Natural killer cell (primary cell): ENCODE results near the gene RINL. TPM values are rescaled to one million over a fixed set of nuclear protein-coding genes. Genes with fewer than 3 reads are reported as not detected.
"Not testable (repeated sequence)": the region's sequence is repeated elsewhere in the genome, so short reads cannot be mapped to it uniquely, and the experiment has no call there.

Experiments used
- ATAC-seq, 3 donors: fragments of 150-1000 bp in 2 of 3; fragments of 200-7000 bp in 1 of 3; cut with Tn5 transposase; 1 replicate in 1 of 3; 2 replicates in 2 of 3; pipeline ENCODE4 v1.10.0; 2021; ENCODE audit warnings: mild to moderate bottlenecking in 2 of 3, moderate library complexity in 2 of 3
- DNase-seq, 2 donors: peaks; one replicate each; pipeline versions ENCODE4 v3.0.0 to v3.0.0-alpha.2; 2013 to 2021; ENCODE audit warnings: mixed read lengths in 1 of 2
- H3K27ac ChIP-seq: one replicate; pipeline ENCODE4 v1.5.1; 2013; ENCODE audit warnings: mild to moderate bottlenecking, low read length
- H3K27me3 ChIP-seq: one replicate; pipeline ENCODE4 v1.6.1; 2013; ENCODE audit warnings: low read length; ENCODE audit not compliant: control insufficient read depth, insufficient read depth
- H3K36me3 ChIP-seq: one replicate; pipeline ENCODE4 v1.6.1; 2013; ENCODE audit warnings: low read length; ENCODE audit not compliant: control insufficient read depth, insufficient read depth
- H3K4me1 ChIP-seq: one replicate; pipeline ENCODE4 v1.6.1; 2013; ENCODE audit warnings: low read length; ENCODE audit not compliant: control insufficient read depth, insufficient read depth
- H3K4me3 ChIP-seq: one replicate; pipeline ENCODE4 v1.5.1; 2013; ENCODE audit warnings: low read length
- H3K9me3 ChIP-seq: one replicate; pipeline ENCODE4 v1.6.1; 2013; ENCODE audit warnings: low read length; ENCODE audit not compliant: control insufficient read depth, insufficient read depth
- H3K27ac Mint-ChIP-seq, 2 donors: one replicate each; pipeline ENCODE4 v1.8.0; 2022; ENCODE audit warnings: mild to moderate bottlenecking in 2 of 2, mixed read lengths in 2 of 2, moderate library complexity in 1 of 2
- H3K27me3 Mint-ChIP-seq, 2 donors: one replicate each; pipeline ENCODE4 v1.8.0; 2022; ENCODE audit warnings: low read depth in 2 of 2, mixed read lengths in 2 of 2
- H3K36me3 Mint-ChIP-seq: one replicate; pipeline ENCODE4 v1.8.0; 2022; ENCODE audit warnings: mixed read lengths
- H3K4me1 Mint-ChIP-seq, 2 donors: one replicate each; pipeline ENCODE4 v1.8.0; 2022; ENCODE audit warnings: mixed read lengths in 2 of 2
- H3K4me3 Mint-ChIP-seq: one replicate; pipeline ENCODE4 v1.8.0; 2022; ENCODE audit warnings: mild to moderate bottlenecking, moderate library complexity, mixed read lengths
- H3K9me3 Mint-ChIP-seq, 2 donors: one replicate each; pipeline ENCODE4 v1.8.0; 2022; ENCODE audit warnings: mixed read lengths in 2 of 2
- CTCF ChIP-seq: fragments of 200-600 bp; IDR thresholded peaks from one replicate; pipeline ENCODE4 v1.8.0; 2022; ENCODE audit warnings: antibody characterized with exemption
- WGBS: methylation state at CpG from one replicate; pipeline ENCODE4 v1.1.7; 2013; ENCODE audit warnings: missing lambda C conversion rate; ENCODE audit not compliant: insufficient coverage; 5-methylcytosine and 5-hydroxymethylcytosine counted together
- intact Hi-C: fragments of 100-400 bp; cut with micrococcal nuclease; formaldehyde crosslinking; loops from one replicate; pipeline ENCODE4 v1.14.2; 2022
- total RNA-seq, 4 donors: library from RNA; stranded (reverse); fragments of 120-200 nt in 1 of 4; gene quantifications; one replicate each; pipeline versions ENCODE4 v1.2.3 to v1.2.4, GENCODE V29; 2013 to 2022

RINL gene
- total RNA-seq, 3 donors from 2014 or later (not counting 1 experiment from before 2014, with no cell fraction given), result 59.7 to 65.6 (median 59.7) TPM

- 5% methylated on average over 16 of the region's 16 CpGs for WGBS
- Mint-ChIP-seq H3K9me3 (no peaks in the 10 kb centered on the region), H3K4me1 (peaks cover 14 to 22% of the 10 kb centered on the region in 2 donors), H3K27ac (peak overlapping the region; percentile 93 to 95), H3K36me3 (no peaks in the 10 kb centered on the region), H3K27me3 (no peaks in the 10 kb centered on the region), H3K4me3 (peak overlapping the region; percentile 97)
- Histone ChIP-seq H3K36me3 (peaks cover 26% of the 10 kb centered on the region), H3K27ac (peak overlapping the region; percentile 69), H3K9me3 (no peaks in the 10 kb centered on the region), H3K4me1 (peaks cover 16% of the 10 kb centered on the region), H3K27me3 (no peaks in the 10 kb centered on the region), H3K4me3 (peak overlapping the region; percentile 64)
- no peak for TF ChIP-seq CTCF
- ATAC-seq (peak; percentile 39 to 52 (median 43)), DNase-seq (no peak)
- intact Hi-C loops, result loop anchor here (1.0 to 5.0 kb wide), 4 partner anchors 19 to 100 kb away; partner anchors contain the start of genes MRPS12, NFKBIB, SARS2 and SIRT2
Observed at GRCh38 chr19:38831142-38831605, 46.9 kb downstream of the RINL start.

DNA sequence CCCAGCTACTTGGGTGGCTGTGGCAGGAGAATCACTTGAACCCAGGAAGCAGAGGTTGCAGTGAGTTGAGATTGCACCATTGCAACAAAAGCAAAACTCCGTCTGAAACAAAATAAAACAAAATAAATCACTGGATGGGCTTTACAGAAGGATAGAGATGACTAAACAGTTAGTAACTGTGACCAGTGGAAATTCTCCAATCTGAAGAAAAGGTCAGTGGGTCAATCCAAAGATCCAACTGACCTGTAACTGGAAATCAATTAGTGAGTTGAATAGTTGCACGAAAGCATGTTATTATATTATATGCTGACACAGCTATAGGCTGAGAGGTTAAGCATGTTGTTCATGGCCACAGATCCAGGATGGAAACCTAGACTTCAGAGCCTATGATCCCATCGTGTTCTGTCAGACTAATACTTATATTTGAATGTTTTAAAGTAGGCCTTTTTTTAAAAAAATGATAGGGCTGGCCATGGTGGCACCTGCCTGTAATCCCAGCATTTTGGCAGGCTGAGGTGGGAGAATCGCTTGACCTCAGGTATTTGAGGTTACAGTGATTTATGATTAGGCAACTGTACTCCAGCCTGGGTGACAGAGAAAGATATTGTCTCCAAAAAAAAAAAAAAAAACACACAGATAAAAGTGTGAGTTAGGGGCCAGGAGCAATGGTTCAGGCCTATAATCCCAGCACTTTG is 47.9 kb downstream of the RINL start:
- no peaks in the 10 kb centered on the region for H3K27me3 Mint-ChIP-seq
- peaks cover 14 to 22% of the 10 kb centered on the region in 2 donors for H3K4me1 Mint-ChIP-seq
- no peak for ATAC-seq
- Histone ChIP-seq H3K4me3 (no peak overlapping the region), H3K27ac (no peak overlapping the region), H3K27me3 (no peaks in the 10 kb centered on the region), H3K4me1 (peaks cover 16% of the 10 kb centered on the region), H3K36me3 (peaks cover 17% of the 10 kb centered on the region), H3K9me3 (no peaks in the 10 kb centered on the region)
- peak overlapping the region; percentile 97 for H3K4me3 Mint-ChIP-seq
- H3K36me3 Mint-ChIP-seq, result no peaks in the 10 kb centered on the region
- intact Hi-C loops, result loop anchor here (2.0 to 5.0 kb wide), 2 partner anchors 67 to 101 kb away; partner anchors contain the start of genes MRPS12, NFKBIB, SARS2 and SIRT2
- no peak for DNase-seq
- 89% methylated on average over 3 of the region's 4 CpGs for WGBS
- peak overlapping the region; percentile 93 to 95 for H3K27ac Mint-ChIP-seq
- no peaks in the 10 kb centered on the region for H3K9me3 Mint-ChIP-seq
- no peak for TF ChIP-seq CTCF

GRCh38 chr19:38829203-38829602 is 48.9 kb downstream of the RINL start:
- DNase-seq, H3K36me3 Mint-ChIP-seq, H3K9me3 ChIP-seq, H3K9me3 Mint-ChIP-seq, H3K4me3 ChIP-seq, H3K27me3 ChIP-seq, ATAC-seq, H3K27ac Mint-ChIP-seq, H3K4me3 Mint-ChIP-seq, intact Hi-C loops, H3K27me3 Mint-ChIP-seq, H3K27ac ChIP-seq: not testable (repeated sequence)
- Histone ChIP-seq H3K36me3 (peaks cover 17% of the 10 kb centered on the region), H3K4me1 (peaks cover 16% of the 10 kb centered on the region)
- WGBS, result 94% methylated on average over 6 of the region's 7 CpGs
- H3K4me1 Mint-ChIP-seq, result peaks cover 22 to 27% of the 10 kb centered on the region in 2 donors

DNA sequence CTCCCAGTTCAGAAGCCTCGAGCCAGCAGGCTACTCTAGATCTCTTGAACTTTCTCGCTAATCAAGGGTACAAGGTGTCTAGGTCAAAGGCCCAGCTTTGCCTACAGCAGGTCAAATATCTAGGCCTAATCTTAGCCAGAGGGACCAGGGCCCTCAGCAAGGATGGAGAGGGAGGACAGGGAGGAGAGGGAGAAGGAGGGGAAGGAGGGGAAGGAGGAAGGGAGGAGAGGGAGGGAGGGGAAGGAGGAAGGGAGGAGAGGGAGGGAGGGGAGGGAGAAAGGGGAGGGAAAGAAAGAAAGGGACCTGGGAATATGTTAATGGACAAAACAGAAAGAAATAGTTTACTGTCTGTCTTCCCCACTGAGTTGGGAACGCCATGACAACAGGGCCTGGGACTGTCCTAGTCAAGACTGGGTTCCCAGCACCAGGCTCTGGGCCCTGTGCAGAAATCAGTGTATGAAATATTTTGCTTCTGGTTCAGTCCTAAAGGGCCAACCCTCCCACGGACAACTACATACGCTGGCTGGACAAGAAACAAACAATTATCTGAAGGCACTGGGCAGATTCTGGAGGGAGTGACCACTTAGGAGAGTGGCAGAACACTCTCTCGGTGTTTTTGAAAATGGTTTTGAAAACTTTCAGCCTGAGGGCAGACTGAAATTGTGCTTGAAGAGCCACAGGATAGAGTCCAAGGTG is 51.1 kb downstream of the RINL start:
- H3K4me3 Mint-ChIP-seq, result no peak overlapping the region
- no peaks in the 10 kb centered on the region for H3K27me3 ChIP-seq
- peaks cover 28 to 36% of the 10 kb centered on the region in 2 donors for H3K4me1 Mint-ChIP-seq
- no peaks in the 10 kb centered on the region for H3K36me3 Mint-ChIP-seq
- TF ChIP-seq CTCF, result no peak
- peaks cover 11% of the 10 kb centered on the region for H3K4me1 ChIP-seq
- ATAC-seq (no peak), DNase-seq (no peak)
- peaks cover 19% of the 10 kb centered on the region for H3K36me3 ChIP-seq
- no peaks in the 10 kb centered on the region for H3K9me3 ChIP-seq
- no peak overlapping the region for H3K27ac ChIP-seq
- H3K4me3 ChIP-seq, result no peak overlapping the region
- 98% methylated on average over 6 of the region's 6 CpGs for WGBS
- H3K27ac Mint-ChIP-seq, result peak overlapping the region in 1 of 2 donors; percentile 31
- no peaks in the 10 kb centered on the region for H3K27me3 Mint-ChIP-seq
- no peaks in the 10 kb centered on the region for H3K9me3 Mint-ChIP-seq
- intact Hi-C loops, result no loop called here

- ATAC-seq, H3K27me3 ChIP-seq, H3K27ac ChIP-seq, H3K9me3 ChIP-seq, H3K36me3 Mint-ChIP-seq, H3K4me3 ChIP-seq, H3K27me3 Mint-ChIP-seq, intact Hi-C loops, H3K4me1 ChIP-seq, H3K9me3 Mint-ChIP-seq, DNase-seq, H3K27ac Mint-ChIP-seq, H3K4me3 Mint-ChIP-seq: not testable (repeated sequence)
- WGBS, result 93% methylated on average over 7 of the region's 7 CpGs
- peaks cover 19% of the 10 kb centered on the region for H3K36me3 ChIP-seq
- H3K4me1 Mint-ChIP-seq, result peaks cover 19 to 28% of the 10 kb centered on the region in 2 donors
Observed at GRCh38 chr19:38825936-38826335, 52.1 kb downstream of the RINL start.
